Mesendoderm (in vitro differentiated cells): Measurements from ENCODE around the gene TSHZ1.

ENCODE experiments used
- DNase-seq: peaks from one replicate; pipeline ENCODE4 v3.0.0; 2013
- H2AK5ac ChIP-seq: 2 replicates; pipeline ENCODE4 v1.6.1; 2013; ENCODE audit warnings: low read length, inconsistent platforms
- H2BK120ac ChIP-seq: 2 replicates; pipeline ENCODE4 v1.6.1; 2013; ENCODE audit warnings: low read depth, mild to moderate bottlenecking, low read length, moderate library complexity, mixed read lengths
- H2BK15ac ChIP-seq: replicated peaks from 2 replicates; pipeline ENCODE4 v1.6.1; 2013; ENCODE audit warnings: low read depth, mild to moderate bottlenecking, moderate library complexity
- H2BK5ac ChIP-seq: 2 replicates; pipeline ENCODE4 v1.6.1; 2013; ENCODE audit warnings: low read length, inconsistent platforms
- H3K18ac ChIP-seq: 2 replicates; pipeline ENCODE4 v1.6.1; 2013; ENCODE audit warnings: mild to moderate bottlenecking, low read length, mixed read lengths
- H3K23ac ChIP-seq: one replicate; pipeline ENCODE4 v1.6.1; 2013; ENCODE audit warnings: low read length
- H3K27ac ChIP-seq: 2 replicates; pipeline ENCODE4 v1.5.1; 2013; ENCODE audit warnings: low read depth, mild to moderate bottlenecking, inconsistent platforms, low read length, moderate library complexity
- H3K27me3 ChIP-seq: 2 replicates; pipeline ENCODE4 v1.6.1; 2013; ENCODE audit warnings: low read length, control low read depth, mild to moderate bottlenecking, inconsistent platforms; ENCODE audit not compliant: insufficient read depth, poor library complexity
- H3K36me3 ChIP-seq: 2 replicates; pipeline ENCODE4 v1.6.1; 2013; ENCODE audit warnings: low read length, inconsistent platforms; ENCODE audit not compliant: control insufficient read depth, insufficient read depth
- H3K4ac ChIP-seq: one replicate; pipeline ENCODE4 v1.6.1; 2013; ENCODE audit warnings: low read depth, mild to moderate bottlenecking, low read length, moderate library complexity
- H3K4me1 ChIP-seq: 2 replicates; pipeline ENCODE4 v1.6.1; 2013; ENCODE audit warnings: low read depth, low read length, inconsistent platforms; ENCODE audit not compliant: control insufficient read depth
- H3K4me2 ChIP-seq: 2 replicates; pipeline ENCODE4 v1.6.1; 2013; ENCODE audit warnings: low read length
- H3K4me3 ChIP-seq: 2 replicates; pipeline ENCODE4 v1.5.1; 2013; ENCODE audit warnings: mild to moderate bottlenecking, low read length
- H3K56ac ChIP-seq: one replicate; pipeline ENCODE4 v1.6.1; 2013; ENCODE audit warnings: low read length
- H3K79me1 ChIP-seq: 2 replicates; pipeline ENCODE4 v1.6.1; 2013; ENCODE audit warnings: low read length, inconsistent platforms
- H3K79me2 ChIP-seq: 2 replicates; pipeline ENCODE4 v1.6.1; 2013; ENCODE audit warnings: mild to moderate bottlenecking, low read length; ENCODE audit not compliant: control insufficient read depth, insufficient read depth
- H3K9ac ChIP-seq: 2 replicates; pipeline ENCODE4 v1.6.1; 2013; ENCODE audit warnings: low read length, inconsistent platforms
- H4K5ac ChIP-seq: one replicate; pipeline ENCODE4 v1.6.1; 2013; ENCODE audit warnings: low read length
- H4K8ac ChIP-seq: one replicate; pipeline ENCODE4 v1.6.1; 2013; ENCODE audit warnings: low read depth, mild to moderate bottlenecking, control low read depth, low read length, moderate library complexity
- WGBS: extraction: QIAGEN DNeasy Blood & Tissue Kit; methylation state at CpG from one replicate; pipeline ENCODE4 v1.1.7; 2013; ENCODE audit warnings: low lambda C conversion rate, missing lambda C conversion rate; ENCODE audit not compliant: insufficient coverage; ENCODE audit errors: extremely low coverage; 5-methylcytosine and 5-hydroxymethylcytosine counted together

TSHZ1 gene

DNA sequence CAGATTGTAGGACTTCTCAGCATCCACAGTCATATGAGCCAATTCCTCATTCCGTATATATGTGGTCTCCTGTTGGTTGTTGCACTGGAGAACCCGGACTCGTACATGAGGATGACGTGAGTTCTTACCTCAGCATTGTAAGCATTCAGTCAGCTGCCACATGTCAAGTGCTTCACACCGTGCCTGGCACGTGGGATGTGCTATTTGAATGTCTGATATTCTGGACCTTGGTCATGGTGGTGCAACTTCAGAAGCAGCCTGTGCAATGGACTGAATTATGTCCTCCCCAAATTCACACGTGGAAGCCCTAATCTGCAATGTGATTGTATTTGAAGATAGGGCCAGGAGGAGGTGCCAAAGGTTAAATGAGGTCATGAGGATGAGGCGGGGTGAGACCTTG lies 33.7 kb upstream of the TSHZ1 start:
- Histone ChIP-seq H3K18ac (no peak overlapping the region), H3K4me1 (no peaks in the 10 kb centered on the region), H3K9ac (no peak overlapping the region), H3K4me2 (no peak overlapping the region), H3K4ac (no peak overlapping the region), H2BK5ac (no peak overlapping the region), H3K27ac (no peak overlapping the region), H4K8ac (no peak overlapping the region), H2BK120ac (no peak overlapping the region), H3K56ac (no peak overlapping the region), H3K79me2 (no peaks in the 10 kb centered on the region), H4K5ac (no peak overlapping the region), H3K36me3 (no peaks in the 10 kb centered on the region), H3K27me3 (no peaks in the 10 kb centered on the region), H2AK5ac (no peak overlapping the region), H2BK15ac (no peak overlapping the region), H3K79me1 (no peaks in the 10 kb centered on the region), H3K23ac (no peak overlapping the region), H3K4me3 (no peak overlapping the region)
- DNase-seq, result peak; percentile 7
- WGBS, result no CpG with 5 or more reads among the region's 8 CpGs

DNA sequence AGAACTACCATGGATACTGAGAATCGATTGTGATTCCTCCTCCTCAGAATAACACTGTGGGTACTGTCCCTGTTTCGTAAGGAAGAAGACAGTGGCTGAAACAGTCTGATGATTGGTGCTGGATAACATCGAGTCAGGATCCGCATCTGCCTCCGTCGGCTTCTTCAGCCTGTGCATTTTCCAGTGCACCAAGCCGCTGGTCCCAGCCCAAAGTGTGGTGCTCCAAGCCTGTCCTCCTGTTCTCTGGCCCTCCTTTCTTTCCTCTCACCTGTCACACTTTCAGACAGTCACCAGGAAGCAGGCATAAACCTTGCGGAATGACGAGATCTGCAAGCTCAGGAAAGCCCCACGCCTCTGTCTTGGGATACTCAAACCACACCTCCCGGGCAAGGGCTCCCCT lies 32.2 kb upstream of the TSHZ1 start:
- Histone ChIP-seq H2AK5ac (no peak overlapping the region), H3K18ac (no peak overlapping the region), H3K4me1 (no peaks in the 10 kb centered on the region), H2BK5ac (no peak overlapping the region), H3K4me2 (no peak overlapping the region), H3K79me2 (no peaks in the 10 kb centered on the region), H3K27me3 (no peaks in the 10 kb centered on the region), H4K5ac (no peak overlapping the region), H2BK120ac (no peak overlapping the region), H3K4ac (no peak overlapping the region), H3K79me1 (no peaks in the 10 kb centered on the region), H4K8ac (no peak overlapping the region), H3K56ac (no peak overlapping the region), H3K4me3 (no peak overlapping the region), H3K9ac (no peak overlapping the region), H3K27ac (no peak overlapping the region), H2BK15ac (no peak overlapping the region), H3K36me3 (no peaks in the 10 kb centered on the region), H3K23ac (no peak overlapping the region)
- DNase-seq, result no peak
- no CpG with 5 or more reads among the region's 11 CpGs for WGBS

- Histone ChIP-seq H3K9ac (no peak overlapping the region), H2BK5ac (no peak overlapping the region), H3K4me2 (no peak overlapping the region), H3K23ac (no peak overlapping the region), H3K4ac (no peak overlapping the region), H3K4me1 (no peaks in the 10 kb centered on the region), H3K27me3 (no peaks in the 10 kb centered on the region), H3K79me2 (no peaks in the 10 kb centered on the region), H3K79me1 (no peaks in the 10 kb centered on the region), H3K18ac (no peak overlapping the region), H3K56ac (no peak overlapping the region), H3K27ac (no peak overlapping the region), H2AK5ac (no peak overlapping the region), H2BK120ac (no peak overlapping the region), H4K5ac (no peak overlapping the region), H3K36me3 (no peaks in the 10 kb centered on the region), H2BK15ac (no peak overlapping the region), H3K4me3 (no peak overlapping the region), H4K8ac (no peak overlapping the region)
- no CpG with 5 or more reads among the region's 13 CpGs for WGBS
- DNase-seq, result no peak
Observed at GRCh38 chr18:75179819-75180600, 30.6 kb upstream of the TSHZ1 start.

DNA sequence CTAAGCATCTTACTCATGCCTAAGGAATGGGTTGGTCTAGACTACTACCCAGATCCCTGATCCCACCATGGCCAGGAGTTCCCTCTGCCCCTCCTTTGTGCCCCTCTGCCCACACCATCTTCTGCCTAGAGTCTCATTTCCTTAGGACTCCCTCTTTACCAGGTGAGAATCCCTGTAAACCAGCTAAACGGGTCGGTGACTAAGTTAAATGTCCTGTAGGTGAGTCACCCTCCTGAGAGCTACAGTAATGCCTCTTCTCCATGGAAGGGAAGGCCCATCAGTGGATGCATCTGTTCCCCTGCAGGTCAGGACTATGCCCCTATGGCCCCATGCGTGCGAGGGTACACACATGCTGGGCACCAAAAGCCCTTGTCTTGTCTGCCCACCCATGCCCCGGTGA lies 27.1 kb upstream of the TSHZ1 start:
- Histone ChIP-seq H3K56ac (no peak overlapping the region), H3K27me3 (no peaks in the 10 kb centered on the region), H3K23ac (no peak overlapping the region), H3K4me3 (no peak overlapping the region), H3K36me3 (no peaks in the 10 kb centered on the region), H3K79me1 (no peaks in the 10 kb centered on the region), H2BK5ac (no peak overlapping the region), H2AK5ac (no peak overlapping the region), H3K4me1 (no peaks in the 10 kb centered on the region), H3K9ac (no peak overlapping the region), H3K4me2 (no peak overlapping the region), H2BK120ac (no peak overlapping the region), H2BK15ac (no peak overlapping the region), H4K8ac (no peak overlapping the region), H3K27ac (no peak overlapping the region), H3K18ac (no peak overlapping the region), H4K5ac (no peak overlapping the region), H3K4ac (no peak overlapping the region), H3K79me2 (no peaks in the 10 kb centered on the region)
- WGBS, result no CpG with 5 or more reads among the region's 5 CpGs
- peak; percentile 80 for DNase-seq

DNA sequence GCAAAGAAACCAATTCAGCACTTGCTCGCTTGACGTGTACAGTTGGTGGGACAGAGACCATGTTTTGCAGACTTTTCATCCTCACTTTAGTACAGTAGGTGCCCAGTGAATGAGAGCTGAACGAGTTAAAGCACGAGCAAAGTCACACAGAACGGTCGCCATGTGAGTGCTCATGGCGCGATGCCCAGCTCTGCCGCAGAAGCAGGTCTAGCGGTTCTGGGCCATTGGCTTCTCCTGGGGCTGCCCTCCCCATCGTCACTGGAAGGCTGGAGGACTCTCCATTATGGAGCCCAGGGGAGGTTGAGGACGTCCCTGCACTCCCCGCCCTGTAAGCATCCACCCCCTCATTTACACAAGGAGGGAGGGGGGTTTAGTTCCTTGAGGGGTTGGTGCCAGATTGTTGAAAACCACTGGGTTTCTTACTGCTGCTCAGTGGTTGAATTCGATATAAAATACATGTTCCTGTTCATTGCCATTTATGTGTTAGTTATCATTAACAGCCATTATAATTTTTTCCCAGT lies 26.6 kb upstream of the TSHZ1 start:
- Histone ChIP-seq H2BK120ac (no peak overlapping the region), H3K4me3 (no peak overlapping the region), H4K8ac (no peak overlapping the region), H3K79me1 (no peaks in the 10 kb centered on the region), H3K36me3 (no peaks in the 10 kb centered on the region), H2BK5ac (no peak overlapping the region), H3K27me3 (no peaks in the 10 kb centered on the region), H2BK15ac (no peak overlapping the region), H3K79me2 (no peaks in the 10 kb centered on the region), H3K4me2 (no peak overlapping the region), H3K4ac (no peak overlapping the region), H3K18ac (no peak overlapping the region), H3K9ac (no peak overlapping the region), H3K23ac (no peak overlapping the region), H3K56ac (no peak overlapping the region), H3K27ac (no peak overlapping the region), H4K5ac (no peak overlapping the region), H2AK5ac (no peak overlapping the region), H3K4me1 (no peaks in the 10 kb centered on the region)
- no CpG with 5 or more reads among the region's 14 CpGs for WGBS
- no peak for DNase-seq

- no peaks in the 10 kb centered on the region for H3K79me2 ChIP-seq
- H4K5ac ChIP-seq, result no peak overlapping the region
- WGBS, result no CpG with 5 or more reads among the region's 3 CpGs
- H3K27me3 ChIP-seq, result no peaks in the 10 kb centered on the region
- H3K4me3 ChIP-seq, result no peak overlapping the region
- H3K4me1 ChIP-seq, result no peaks in the 10 kb centered on the region
- no peak overlapping the region for H4K8ac ChIP-seq
- H3K4ac ChIP-seq, result no peak overlapping the region
- H2AK5ac ChIP-seq, result no peak overlapping the region
- no peak for DNase-seq
- H3K4me2 ChIP-seq, result no peak overlapping the region
- no peak overlapping the region for H2BK15ac ChIP-seq
- no peaks in the 10 kb centered on the region for H3K36me3 ChIP-seq
- H3K23ac ChIP-seq, result no peak overlapping the region
- H3K18ac ChIP-seq, result no peak overlapping the region
- no peak overlapping the region for H2BK120ac ChIP-seq
- H2BK5ac ChIP-seq, result no peak overlapping the region
- H3K79me1 ChIP-seq, result no peaks in the 10 kb centered on the region
- H3K9ac ChIP-seq, result no peak overlapping the region
- no peak overlapping the region for H3K56ac ChIP-seq
- no peak overlapping the region for H3K27ac ChIP-seq
Observed at GRCh38 chr18:75185460-75185859, 25.1 kb upstream of the TSHZ1 start.
